Activated CD4-positive, alpha-beta T cell treated with anti-CD3 and anti-CD28 coated beads, Interleukin-2, amount 50 U/mL, for 4 hours (primary cell): ENCODE measurements around the gene RMI2.

Source experiments
- DNase-seq, 2 experiments: peaks; one replicate each; pipeline ENCODE4 v3.0.0-alpha.2; 2020

Gene RMI2

DNA sequence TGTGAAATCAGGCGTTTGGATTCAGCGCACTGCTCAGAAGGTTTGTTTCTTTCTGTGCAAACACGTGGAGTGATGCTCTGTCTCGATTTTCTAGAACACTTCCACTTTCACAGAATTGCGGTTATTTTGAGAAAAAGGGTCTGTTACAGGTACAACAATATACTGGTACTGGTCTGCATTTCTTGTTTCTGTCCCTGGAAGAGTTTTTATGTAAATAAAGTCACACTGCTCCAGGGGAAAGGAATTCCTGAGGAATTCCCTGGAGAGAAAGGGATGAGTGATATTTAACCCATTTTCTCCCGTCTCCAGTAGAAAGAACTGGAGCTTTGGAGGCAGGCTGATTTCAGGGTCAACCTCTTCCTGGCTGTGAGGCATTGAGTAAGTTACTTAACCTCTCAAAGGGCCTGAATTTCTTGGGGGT, 16.2 kb upstream of the RMI2 start:
- DNase-seq = no peak

DNA sequence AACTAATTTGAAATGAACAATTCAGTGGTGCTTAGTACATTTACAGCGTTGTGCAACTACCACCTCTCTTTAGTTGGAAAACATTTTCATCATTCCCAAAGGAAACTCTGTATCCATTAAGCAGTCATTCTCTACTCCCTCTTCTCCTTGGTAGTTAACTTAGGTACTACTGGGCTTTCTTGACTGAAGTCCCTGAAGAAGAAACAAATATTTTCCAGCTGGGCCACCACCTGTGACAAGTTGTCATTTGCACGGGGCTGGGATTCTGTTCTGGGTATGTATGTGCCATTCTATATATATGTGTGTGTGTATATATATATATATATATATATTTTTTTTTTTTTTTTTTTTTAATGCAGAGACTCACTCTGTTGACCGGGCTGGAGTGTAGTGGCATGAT, 15.4 kb upstream of the RMI2 start:
- DNase-seq = no peak

- DNase-seq = no peak
Observed at GRCh38 chr16:11330526-11331237, 14.6 kb upstream of the RMI2 start.

DNA sequence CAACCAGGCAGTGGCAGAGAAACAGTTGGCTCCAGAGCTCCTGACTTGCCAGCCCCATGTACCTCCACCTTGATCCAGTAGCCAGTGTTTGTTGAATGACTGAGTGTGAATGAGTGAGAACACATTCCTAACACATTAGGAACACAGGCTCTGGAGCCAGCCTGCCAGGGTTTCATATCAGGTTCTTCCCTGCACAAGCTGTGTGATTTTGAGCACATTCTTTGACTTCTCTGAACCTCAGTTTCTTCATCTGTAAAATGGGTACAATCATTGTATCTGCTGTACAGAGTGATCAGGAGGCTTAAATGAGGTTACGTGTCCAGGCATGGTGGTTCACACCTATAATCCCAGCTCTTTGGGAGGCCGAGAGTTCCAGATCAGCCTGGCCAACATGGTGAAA, 13.3 kb upstream of the RMI2 start:
- no peak for DNase-seq

DNA sequence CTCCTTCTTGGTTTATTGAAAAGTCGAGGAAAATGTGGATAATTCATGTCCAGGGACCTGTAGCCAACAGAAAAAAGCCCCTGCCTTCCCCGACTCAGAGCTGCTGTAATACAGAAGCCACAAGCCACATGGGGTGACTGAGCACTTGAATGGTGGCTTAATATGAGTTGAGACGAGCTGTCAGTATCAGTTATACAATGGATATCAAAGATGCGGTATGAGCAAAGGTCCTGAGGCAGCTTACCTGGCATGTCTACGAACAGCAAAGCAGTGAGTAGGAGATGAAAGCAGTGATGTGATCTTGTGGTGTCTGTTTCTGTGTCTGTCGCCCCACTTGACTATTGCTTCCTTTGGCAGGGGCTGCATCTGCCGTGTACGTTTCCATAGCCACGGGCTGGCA, 12.2 kb upstream of the RMI2 start:
- DNase-seq = no peak

GRCh38 chr16:11333702-11334101, 11.6 kb upstream of the RMI2 start:
- no peak for DNase-seq

DNA sequence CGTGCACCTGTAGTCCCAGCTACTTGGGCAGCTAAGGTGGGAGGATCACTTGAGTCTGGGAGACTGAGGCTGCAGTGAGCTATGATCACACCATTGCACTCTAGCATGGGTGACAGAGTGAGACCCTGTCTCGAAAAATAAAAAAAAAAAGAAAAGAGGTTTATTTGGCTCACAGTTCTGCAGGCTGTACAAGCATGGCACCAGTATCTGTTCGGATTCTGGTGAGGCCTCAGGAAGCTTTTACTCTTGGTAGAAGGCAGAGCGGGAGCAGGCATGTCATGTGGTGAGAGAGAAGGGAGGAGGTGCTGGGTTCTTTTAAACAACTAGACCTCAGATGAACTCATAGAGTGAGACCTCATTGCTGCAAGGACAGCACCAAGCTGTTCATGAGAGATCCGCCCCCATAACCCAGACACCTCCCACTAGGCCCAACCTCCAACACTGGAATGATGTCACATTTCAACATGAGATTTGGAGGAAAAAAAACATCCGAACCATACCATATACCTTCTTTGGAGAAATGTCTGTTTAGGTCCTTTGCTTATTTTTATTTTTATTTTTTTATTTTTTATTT, 10.3 kb upstream of the RMI2 start:
- DNase-seq = no peak

DNA sequence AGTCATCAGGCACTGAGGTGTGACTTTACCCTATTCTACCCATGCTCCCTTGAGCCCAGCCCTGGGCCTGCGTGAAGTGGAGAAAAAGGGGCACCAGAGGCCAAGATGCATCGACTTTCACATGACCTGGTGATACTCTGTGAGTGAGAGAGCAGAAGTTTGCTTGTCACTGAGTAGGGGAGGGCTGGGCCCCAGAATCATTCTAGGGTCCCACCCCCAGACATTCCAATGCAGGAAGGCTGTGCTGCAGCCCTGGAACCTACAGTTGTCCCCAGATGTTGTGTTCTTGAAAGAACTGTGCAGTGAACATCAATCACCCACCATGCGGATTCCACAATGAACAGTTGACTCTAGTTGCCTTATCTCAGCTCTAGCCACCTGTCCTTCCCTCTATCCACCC, 6.2 kb upstream of the RMI2 start:
- DNase-seq = no peak

DNA sequence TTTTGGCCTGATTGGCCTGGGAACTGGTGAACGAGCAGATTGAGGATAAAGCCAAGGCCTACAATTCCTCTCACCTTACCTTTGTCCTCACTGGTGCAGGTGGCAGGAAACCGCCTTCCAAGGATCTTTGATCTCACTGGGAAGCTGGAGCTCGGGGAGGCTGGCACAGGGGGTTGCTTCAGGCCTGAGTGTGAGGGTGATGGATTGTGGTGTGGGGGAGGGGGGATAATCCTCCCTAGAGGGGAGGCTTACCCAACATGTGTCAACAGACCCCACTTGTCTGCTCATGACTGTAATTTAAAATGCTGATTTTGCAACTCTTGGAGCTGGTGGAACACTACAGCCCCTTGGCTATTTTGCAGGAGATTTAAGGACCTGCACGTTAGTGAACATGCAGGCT, 4.5 kb upstream of the RMI2 start:
- DNase-seq = no peak

GRCh38 chr16:11341371-11341770, 3.9 kb upstream of the RMI2 start:
- no peak for DNase-seq

- DNase-seq = no peak
Observed at GRCh38 chr16:11342021-11342855, 3.0 kb upstream of the RMI2 start.

- no peak for DNase-seq
Observed at GRCh38 chr16:11346700-11347319, 1.6 kb downstream of the RMI2 start.

DNA sequence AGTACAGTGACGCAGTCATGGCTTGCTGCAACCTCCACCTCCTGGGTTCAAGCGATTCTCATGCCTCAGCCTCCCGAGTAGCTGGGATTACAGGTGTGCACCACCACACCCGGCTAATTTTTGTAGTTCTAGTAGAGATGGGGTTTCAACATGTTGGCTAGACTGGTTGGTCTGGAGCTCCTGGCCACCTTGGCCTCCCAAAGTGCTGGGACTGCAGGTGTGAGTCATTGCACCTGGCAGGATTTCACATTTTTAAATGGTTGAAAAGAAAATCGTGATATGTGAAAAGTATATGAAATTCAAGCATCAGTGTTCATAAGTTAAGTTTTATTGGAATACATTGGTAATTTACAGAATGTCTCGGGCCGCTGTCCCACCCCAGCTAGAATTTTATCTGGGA, 2.6 kb downstream of the RMI2 start:
- DNase-seq = no peak

DNA sequence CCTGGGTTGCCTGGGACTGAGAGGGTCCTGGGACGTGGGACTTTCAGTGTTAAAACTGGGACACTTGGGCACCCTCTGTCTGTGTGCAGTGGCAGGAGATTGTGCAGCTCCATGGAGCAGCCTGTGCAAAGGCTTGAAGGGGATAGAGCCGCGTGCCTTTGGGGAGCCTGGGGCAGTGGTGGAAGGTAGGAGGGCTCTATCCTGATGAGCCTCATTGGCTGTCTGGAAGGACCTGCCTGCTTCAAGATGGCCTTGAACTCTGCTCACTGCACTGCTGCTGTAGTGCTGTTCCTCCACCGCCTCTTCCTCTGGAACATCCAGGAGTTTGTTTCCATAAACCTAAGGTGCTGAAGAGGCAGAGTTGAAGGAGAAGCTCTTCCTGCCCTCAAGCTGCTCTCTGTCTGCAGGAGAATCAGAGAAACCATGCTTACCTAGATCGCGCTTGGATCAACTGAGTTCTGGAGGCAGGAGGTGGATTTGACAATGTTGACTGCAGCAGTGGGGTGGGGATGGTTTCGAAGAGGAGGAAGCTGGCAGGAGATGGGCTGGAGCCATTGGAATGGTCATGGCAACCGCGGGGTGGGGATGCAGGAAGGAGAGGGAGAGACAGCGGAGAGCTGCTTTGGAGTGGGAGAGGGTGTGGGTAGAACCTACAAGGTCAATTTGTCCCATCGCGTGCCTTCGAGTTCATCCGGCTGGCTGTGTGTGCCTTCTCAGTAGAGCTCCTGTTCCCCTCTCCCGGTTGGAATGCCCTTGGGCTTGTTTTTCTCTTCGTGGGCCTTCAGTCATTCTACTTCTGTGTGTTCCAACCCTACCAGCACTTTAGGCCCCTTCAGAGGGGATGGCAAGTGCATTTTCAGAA, 3.7 kb downstream of the RMI2 start:
- DNase-seq = no peak

DNA sequence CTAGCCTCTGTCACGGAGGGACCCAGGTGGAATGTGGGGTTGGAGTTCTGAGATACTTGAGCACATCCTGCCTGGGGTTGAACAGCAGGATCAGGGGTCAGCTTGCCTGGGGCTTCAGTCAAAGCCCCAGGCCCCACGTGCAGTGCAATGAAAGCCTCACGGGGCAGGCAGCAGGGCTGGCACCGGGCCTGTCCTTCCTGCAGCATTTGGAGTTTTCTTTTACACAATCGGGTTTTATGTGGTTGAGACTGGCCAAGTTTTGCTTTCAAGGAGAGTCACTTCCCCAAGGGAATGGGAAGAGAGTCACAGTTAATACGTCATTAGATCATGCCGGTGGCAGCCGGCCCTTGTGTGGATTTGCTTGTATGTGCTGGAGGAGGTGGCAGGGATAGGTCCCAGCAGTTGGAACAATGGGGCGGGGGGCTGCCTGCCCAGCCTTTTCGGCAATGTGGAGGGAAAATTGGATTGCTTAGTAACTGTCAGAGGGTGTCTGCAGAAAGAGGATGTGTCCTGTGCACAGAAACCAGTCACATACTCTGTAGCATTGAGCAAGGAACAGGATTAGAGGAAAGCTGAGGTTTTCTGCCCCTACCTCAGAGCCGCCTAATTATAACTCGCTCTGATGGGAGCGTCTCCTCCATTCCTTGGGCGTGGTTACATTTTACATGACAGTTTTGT, 4.5 kb downstream of the RMI2 start:
- no peak for DNase-seq

DNA sequence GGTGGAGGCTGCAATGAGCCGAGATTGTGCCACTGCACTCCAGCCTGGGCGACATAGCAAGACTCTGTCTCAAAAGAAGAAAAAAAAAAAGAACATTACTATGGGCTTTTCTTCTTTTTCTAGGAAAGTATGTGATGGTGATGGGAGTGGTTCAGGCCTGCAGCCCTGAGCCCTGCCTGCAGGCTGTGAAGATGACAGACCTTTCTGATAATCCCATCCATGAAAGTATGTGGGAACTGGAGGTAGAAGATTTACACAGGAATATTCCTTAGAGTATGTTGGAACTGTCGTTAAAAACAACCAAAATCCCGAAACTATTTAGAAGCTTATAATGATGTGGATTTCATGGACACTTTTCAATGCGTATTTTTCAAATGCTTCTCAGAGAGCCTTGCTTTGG, 5.3 kb downstream of the RMI2 start:
- no peak for DNase-seq

- no peak for DNase-seq
Observed at GRCh38 chr16:11350921-11351335, 5.7 kb downstream of the RMI2 start.

DNA sequence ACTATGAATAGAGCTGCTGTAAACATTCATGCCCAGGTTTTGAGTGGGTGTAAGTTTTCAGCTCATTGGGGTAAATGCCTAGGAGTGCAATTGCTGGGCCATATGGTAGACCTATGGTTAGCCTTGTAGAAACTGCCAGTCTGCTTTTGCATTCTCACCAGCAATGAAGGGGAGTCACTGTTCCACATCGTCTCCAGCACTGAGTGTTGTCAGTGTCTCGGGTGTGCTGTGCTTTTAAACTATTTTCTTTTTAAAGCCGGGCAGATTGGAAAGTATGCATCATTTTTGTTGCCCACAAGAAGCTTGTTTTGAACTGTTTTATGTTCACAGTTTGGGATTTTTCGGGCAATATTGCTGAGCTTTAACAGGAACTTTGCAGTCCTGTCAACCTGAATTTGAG, 7.9 kb downstream of the RMI2 start:
- DNase-seq = no peak

GRCh38 chr16:11354407-11354732, 9.1 kb downstream of the RMI2 start:
- no peak for DNase-seq

DNA sequence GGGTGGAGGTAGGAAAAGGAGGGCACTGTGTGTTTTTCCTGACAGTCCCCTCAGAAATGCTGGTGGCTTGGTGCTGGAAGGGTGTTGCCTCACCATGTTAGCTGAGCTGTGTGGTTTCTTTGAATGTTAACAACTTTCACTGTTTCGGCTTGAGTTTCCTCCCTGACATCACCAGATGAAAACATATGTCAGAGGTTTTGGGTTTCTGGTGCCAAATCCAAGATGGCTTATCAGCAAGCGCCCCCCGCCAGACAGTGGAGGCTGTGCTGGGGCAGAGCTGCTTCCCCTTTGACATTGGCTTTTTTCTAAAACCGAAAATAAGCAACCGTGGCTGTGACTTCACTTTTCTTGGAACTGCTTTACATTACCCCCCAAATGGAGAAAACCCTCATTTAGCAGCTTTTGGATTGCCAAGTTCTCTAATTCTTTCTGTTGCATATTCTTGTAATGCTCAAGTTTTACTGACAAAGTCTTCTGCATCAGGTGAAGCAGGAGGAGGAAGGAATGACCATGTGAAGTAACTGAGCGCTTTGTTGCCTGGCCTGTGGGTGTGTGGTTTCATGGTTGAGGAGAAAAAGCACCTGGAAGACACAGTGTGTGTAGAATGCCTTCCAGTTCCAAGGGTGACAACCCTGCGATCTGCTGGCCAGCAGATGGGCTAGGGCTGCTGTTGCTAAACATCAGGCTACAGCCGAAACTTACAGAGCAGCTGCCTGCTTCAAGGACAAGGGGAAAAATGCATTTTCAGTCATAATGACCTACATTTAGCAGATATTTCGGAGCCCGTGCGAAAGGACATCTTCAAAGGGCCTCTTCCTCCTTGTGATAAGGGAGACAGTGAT, 9.7 kb downstream of the RMI2 start:
- peak; percentile 71 to 72 for DNase-seq

- DNase-seq = no peak
Observed at GRCh38 chr16:11355862-11356261, 10.6 kb downstream of the RMI2 start.
